Immature natural killer cell (primary cell): Measurements from ENCODE around the gene ZBTB7C. TPM values are rescaled to one million over a fixed set of nuclear protein-coding genes. Genes with fewer than 3 reads are reported as not detected.

Experiments
- DNase-seq, 3 donors: peaks; one replicate each; pipeline ENCODE4 v3.0.0; 2022; ENCODE audit warnings: mixed read lengths in 1 of 3
- H3K27ac Mint-ChIP-seq, 6 donors: one replicate each; pipeline ENCODE4 v1.8.0; 2020; ENCODE audit warnings: mixed read lengths in 6 of 6, mild to moderate bottlenecking in 5 of 6, inconsistent platforms in 4 of 6, moderate library complexity in 3 of 6
- H3K27me3 Mint-ChIP-seq, 3 donors: one replicate each; pipeline ENCODE4 v1.8.0; 2020 to 2021; ENCODE audit warnings: low read depth in 3 of 3, mild to moderate bottlenecking in 3 of 3, mixed read lengths in 3 of 3, moderate library complexity in 3 of 3, inconsistent platforms in 1 of 3
- H3K36me3 Mint-ChIP-seq, 3 donors: one replicate each; pipeline ENCODE4 v1.8.0; 2020; ENCODE audit warnings: mixed read lengths in 3 of 3, inconsistent platforms in 2 of 3, mild to moderate bottlenecking in 2 of 3
- H3K4me1 Mint-ChIP-seq, 2 donors: one replicate each; pipeline ENCODE4 v1.8.0; 2020; ENCODE audit warnings: inconsistent platforms in 2 of 2, mild to moderate bottlenecking in 2 of 2, mixed read lengths in 2 of 2, moderate library complexity in 1 of 2
- H3K4me3 Mint-ChIP-seq, 5 donors: one replicate each; pipeline ENCODE4 v1.8.0; 2020; ENCODE audit warnings: mild to moderate bottlenecking in 5 of 5, mixed read lengths in 5 of 5, inconsistent platforms in 3 of 5, moderate library complexity in 3 of 5
- H3K9me3 Mint-ChIP-seq, 6 donors: one replicate each; pipeline ENCODE4 v1.8.0; 2020; ENCODE audit warnings: mild to moderate bottlenecking in 6 of 6, mixed read lengths in 6 of 6, inconsistent platforms in 4 of 6, moderate library complexity in 3 of 6
- polyA plus RNA-seq, 3 donors: library from polyadenylated mRNA; unstranded; fragments of 300-500 nt; fragmentation: Illumina TruSeq; gene quantifications; one replicate each; pipeline ENCODE4 v1.2.3, GENCODE V29; 2021

ZBTB7C gene
- polyA plus RNA-seq, 3 donors from 2014 or later: not detected

DNA sequence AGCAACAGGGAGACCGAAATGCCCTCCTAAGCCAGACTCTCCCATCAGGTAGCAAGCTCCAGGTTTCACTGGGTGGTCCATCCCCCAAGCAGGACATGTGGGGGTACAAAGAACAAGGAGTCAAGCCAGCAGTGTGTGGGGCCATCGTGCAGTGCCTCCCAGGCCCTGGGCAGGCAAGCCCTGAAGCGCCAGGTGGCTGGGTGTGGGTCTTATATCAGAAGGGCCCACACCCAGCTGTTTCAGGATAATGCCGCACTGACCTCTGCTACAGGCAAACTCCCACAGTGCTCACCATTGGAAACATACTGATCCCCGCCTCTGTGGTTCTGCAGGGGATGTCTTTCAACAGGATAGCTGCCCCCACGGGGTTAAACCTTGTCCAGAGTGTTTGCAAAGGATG, 304.5 kb downstream of the ZBTB7C start:
- H3K4me1 Mint-ChIP-seq: no peaks in the 10 kb centered on the region
- H3K36me3 Mint-ChIP-seq: no peaks in the 10 kb centered on the region
- peaks cover 5 to 8% (median 6%) of the 10 kb centered on the region in 3 donors for H3K27me3 Mint-ChIP-seq
- no peak overlapping the region for H3K27ac Mint-ChIP-seq
- no peak for DNase-seq
- H3K9me3 Mint-ChIP-seq: no peaks in the 10 kb centered on the region
- H3K4me3 Mint-ChIP-seq: no peak overlapping the region

DNA sequence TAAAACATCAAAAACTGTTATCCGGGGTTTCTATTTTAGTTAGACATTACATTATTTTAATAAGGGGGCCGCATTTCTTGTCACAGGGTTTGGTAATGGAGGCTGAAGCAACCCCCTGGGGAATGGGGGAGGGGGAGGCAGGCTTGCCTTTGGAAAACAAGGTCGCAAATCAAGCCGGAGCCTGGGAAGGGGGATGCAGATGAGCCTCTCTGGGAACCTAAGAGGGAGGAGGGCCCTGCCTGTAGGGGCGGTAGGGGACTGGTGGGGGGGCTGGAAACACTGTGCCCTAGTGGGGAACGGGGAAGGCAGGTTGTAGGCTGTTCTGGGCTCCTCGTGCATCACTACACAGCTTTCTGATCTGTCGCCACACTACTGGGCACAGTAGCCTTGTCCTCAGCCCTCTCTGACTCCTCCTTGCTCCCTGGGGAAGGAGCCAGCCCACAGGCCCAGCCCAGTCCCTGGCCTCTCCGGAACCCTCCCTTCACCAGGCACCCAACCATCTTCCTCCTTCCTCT, 308.5 kb downstream of the ZBTB7C start:
- Mint-ChIP-seq H3K27ac (no peak overlapping the region), H3K4me3 (no peak overlapping the region), H3K4me1 (no peaks in the 10 kb centered on the region), H3K36me3 (no peaks in the 10 kb centered on the region), H3K27me3 (peaks cover 1 to 3% (median 2%) of the 10 kb centered on the region in 3 donors), H3K9me3 (no peaks in the 10 kb centered on the region)
- DNase-seq: no peak

- H3K36me3 Mint-ChIP-seq: no peaks in the 10 kb centered on the region
- H3K27me3 Mint-ChIP-seq: peaks cover 1 to 3% (median 2%) of the 10 kb centered on the region in 3 donors
Observed at GRCh38 chr18:48100165-48100575, 309.0 kb downstream of the ZBTB7C start.

DNA sequence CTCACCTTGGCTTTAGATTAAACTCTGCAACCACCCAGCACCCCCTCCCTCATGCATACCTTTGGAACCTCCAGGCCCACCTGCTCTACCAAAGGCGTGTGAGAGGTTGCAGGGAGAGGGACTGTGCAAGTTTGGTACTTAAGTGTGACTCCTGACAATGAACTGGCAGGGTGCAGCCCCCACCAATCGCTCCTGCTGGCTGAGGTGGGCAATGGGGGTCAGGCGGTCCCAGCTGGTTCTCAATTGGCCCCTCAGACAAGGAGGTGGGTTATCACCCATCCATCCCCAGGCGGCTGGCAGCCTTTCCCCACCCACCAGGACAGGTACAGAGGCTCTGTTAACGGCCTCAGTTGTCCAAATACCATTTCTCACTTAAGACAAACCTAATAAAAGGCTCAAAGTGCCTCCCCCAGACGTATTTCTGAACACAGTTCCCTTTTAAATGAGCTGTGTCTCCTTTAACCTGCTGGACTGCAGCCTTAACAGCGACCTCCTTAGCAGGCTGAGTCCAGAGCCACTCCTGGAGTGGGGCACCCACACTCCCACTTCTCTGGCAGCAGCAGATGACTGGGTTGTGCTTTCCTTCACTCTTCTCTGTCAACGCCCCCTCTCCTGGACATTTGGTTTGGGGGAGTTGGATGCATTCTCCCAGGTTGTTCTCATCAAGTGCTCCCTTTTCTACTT, 309.6 kb downstream of the ZBTB7C start:
- no peaks in the 10 kb centered on the region for H3K4me1 Mint-ChIP-seq
- no peak overlapping the region for H3K4me3 Mint-ChIP-seq
- H3K9me3 Mint-ChIP-seq: no peaks in the 10 kb centered on the region
- DNase-seq: no peak
- H3K36me3 Mint-ChIP-seq: no peaks in the 10 kb centered on the region
- H3K27me3 Mint-ChIP-seq: peaks cover 1 to 3% (median 2%) of the 10 kb centered on the region in 3 donors
- no peak overlapping the region for H3K27ac Mint-ChIP-seq

More at GRCh38 chr18:48100165-48100575, 309.0 kb downstream of the ZBTB7C start:
- Mint-ChIP-seq H3K4me3 (no peak overlapping the region), H3K9me3 (no peaks in the 10 kb centered on the region), H3K27ac (no peak overlapping the region), H3K4me1 (no peaks in the 10 kb centered on the region)
- no peak for DNase-seq

GRCh38 chr18:48098538-48098937, 310.6 kb downstream of the ZBTB7C start:
- Mint-ChIP-seq H3K36me3 (no peaks in the 10 kb centered on the region), H3K27ac (no peak overlapping the region), H3K4me1 (no peaks in the 10 kb centered on the region), H3K9me3 (no peaks in the 10 kb centered on the region), H3K4me3 (no peak overlapping the region), H3K27me3 (peaks cover 1 to 3% (median 2%) of the 10 kb centered on the region in 3 donors)
- no peak for DNase-seq

- Mint-ChIP-seq H3K27me3 (peaks cover under 1 to 3% (median 3%) of the 10 kb centered on the region in 3 donors), H3K36me3 (no peaks in the 10 kb centered on the region), H3K4me3 (no peak overlapping the region), H3K4me1 (no peaks in the 10 kb centered on the region), H3K9me3 (no peaks in the 10 kb centered on the region), H3K27ac (no peak overlapping the region)
- no peak for DNase-seq
Observed at GRCh38 chr18:48098007-48098406, 311.2 kb downstream of the ZBTB7C start.

- Mint-ChIP-seq H3K9me3 (no peaks in the 10 kb centered on the region), H3K27ac (no peak overlapping the region), H3K4me3 (no peak overlapping the region), H3K4me1 (no peaks in the 10 kb centered on the region), H3K36me3 (no peaks in the 10 kb centered on the region), H3K27me3 (peaks cover 0 to 4% (median 1%) of the 10 kb centered on the region in 3 donors)
- no peak for DNase-seq
Observed at GRCh38 chr18:48095726-48096125, 313.5 kb downstream of the ZBTB7C start.

- H3K27me3 Mint-ChIP-seq: peaks cover 0 to 4% (median 1%) of the 10 kb centered on the region in 3 donors
- H3K4me1 Mint-ChIP-seq: no peaks in the 10 kb centered on the region
- H3K4me3 Mint-ChIP-seq: no peak overlapping the region
- no peaks in the 10 kb centered on the region for H3K9me3 Mint-ChIP-seq
- H3K36me3 Mint-ChIP-seq: no peaks in the 10 kb centered on the region
- no peak overlapping the region for H3K27ac Mint-ChIP-seq
- no peak for DNase-seq
Observed at GRCh38 chr18:48093104-48093503, 316.1 kb downstream of the ZBTB7C start.

DNA sequence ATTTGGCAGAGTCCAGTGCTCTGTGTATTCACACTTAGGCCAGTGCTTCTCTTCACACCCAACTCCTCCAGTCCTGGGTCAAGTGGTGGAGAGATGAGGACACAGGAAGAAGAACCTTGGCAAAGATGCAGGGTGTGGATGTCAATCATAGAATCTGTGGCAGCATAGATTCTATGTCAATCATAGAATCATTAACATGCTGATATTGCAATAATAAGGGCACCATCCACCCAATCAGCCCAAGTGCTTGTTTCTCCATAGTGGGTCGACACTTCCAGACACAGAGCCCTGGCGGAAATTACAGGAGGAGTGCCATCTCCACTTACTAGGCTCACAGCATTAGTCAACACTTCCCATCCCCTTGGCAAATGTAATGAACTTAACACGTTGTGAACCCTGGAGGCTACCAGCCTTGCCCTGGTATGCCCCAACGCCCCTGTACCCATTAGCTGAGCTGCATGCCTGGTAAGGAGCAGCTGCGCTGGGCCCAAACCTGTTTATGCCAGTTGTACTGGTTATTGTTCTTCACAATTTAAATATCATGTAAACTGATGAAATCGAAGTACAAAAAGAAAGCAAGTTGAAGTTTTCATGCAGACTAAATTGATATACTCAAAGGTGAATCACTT, 317.2 kb downstream of the ZBTB7C start:
- DNase-seq: no peak
- H3K4me3 Mint-ChIP-seq: no peak overlapping the region
- no peak overlapping the region for H3K27ac Mint-ChIP-seq
- no peaks in the 10 kb centered on the region for H3K36me3 Mint-ChIP-seq
- peaks cover 1 to 3% (median 2%) of the 10 kb centered on the region in 3 donors for H3K27me3 Mint-ChIP-seq
- H3K9me3 Mint-ChIP-seq: no peaks in the 10 kb centered on the region
- no peaks in the 10 kb centered on the region for H3K4me1 Mint-ChIP-seq

- Mint-ChIP-seq H3K9me3 (no peaks in the 10 kb centered on the region), H3K27me3 (peaks cover 1 to 2% (median 2%) of the 10 kb centered on the region in 3 donors), H3K27ac (no peak overlapping the region), H3K4me3 (no peak overlapping the region), H3K4me1 (no peaks in the 10 kb centered on the region), H3K36me3 (no peaks in the 10 kb centered on the region)
- DNase-seq: no peak
Observed at GRCh38 chr18:48090702-48091101, 318.5 kb downstream of the ZBTB7C start.

- no peak for DNase-seq
- Mint-ChIP-seq H3K4me1 (no peaks in the 10 kb centered on the region), H3K36me3 (no peaks in the 10 kb centered on the region), H3K27ac (no peak overlapping the region), H3K27me3 (peaks cover 1 to 2% (median 2%) of the 10 kb centered on the region in 3 donors), H3K4me3 (no peak overlapping the region), H3K9me3 (no peaks in the 10 kb centered on the region)
Observed at GRCh38 chr18:48090021-48090420, 319.2 kb downstream of the ZBTB7C start.

- H3K27ac Mint-ChIP-seq: no peak overlapping the region
- H3K4me1 Mint-ChIP-seq: no peaks in the 10 kb centered on the region
Observed at GRCh38 chr18:48085781-48086487, 323.2 kb downstream of the ZBTB7C start.

DNA sequence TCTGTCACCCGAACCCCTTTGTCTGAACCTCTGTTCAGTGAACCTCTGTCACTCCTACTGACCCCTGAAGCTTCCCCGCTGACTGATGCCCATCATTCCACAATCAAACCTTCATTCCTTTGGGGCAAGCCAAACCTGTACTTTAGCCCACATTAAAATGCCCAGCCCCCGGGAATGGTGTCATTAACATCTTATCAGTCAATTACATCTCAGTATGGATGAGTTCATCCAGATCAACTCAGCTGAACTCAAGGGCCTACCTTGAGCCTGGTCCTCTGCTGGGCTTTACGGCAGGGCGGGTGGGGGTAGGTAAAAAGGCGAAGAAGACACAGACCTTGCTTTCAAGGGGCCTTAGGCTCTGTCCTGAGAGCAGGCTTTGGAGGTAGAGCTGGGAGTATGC, 324.3 kb downstream of the ZBTB7C start:
- Mint-ChIP-seq H3K4me3 (no peak overlapping the region), H3K36me3 (no peaks in the 10 kb centered on the region), H3K27me3 (peaks cover 0 to 6% (median 0%) of the 10 kb centered on the region in 3 donors), H3K27ac (no peak overlapping the region), H3K9me3 (no peaks in the 10 kb centered on the region), H3K4me1 (no peaks in the 10 kb centered on the region)
- no peak for DNase-seq

More at GRCh38 chr18:48085781-48086487, 323.2 kb downstream of the ZBTB7C start:
- no peaks in the 10 kb centered on the region for H3K36me3 Mint-ChIP-seq
- H3K27me3 Mint-ChIP-seq: peaks cover 0 to 6% (median 0%) of the 10 kb centered on the region in 3 donors
- no peak for DNase-seq
- no peak overlapping the region for H3K4me3 Mint-ChIP-seq
- no peaks in the 10 kb centered on the region for H3K9me3 Mint-ChIP-seq
